K562 (cell line): Measurements from ENCODE around the gene TRIM43. TPM values are rescaled to one million over a fixed set of nuclear protein-coding genes. Genes with fewer than 3 reads are reported as not detected.

Experiments
- ATF1 ChIP-seq, 2 experiments: fragments of 450-650 bp in 1 of 2; IDR thresholded peaks; 2 replicates each; pipeline ENCODE4 v1.6.1; 2016; ENCODE audit warnings: missing compliant biosample characterization in 1 of 2, missing genetic modification characterization in 1 of 2
- CBFA2T3 ChIP-seq: fragments of 450-650 bp; IDR thresholded peaks from 2 replicates; pipeline ENCODE4 v1.6.1; 2017
- CBX3 ChIP-seq, 2 experiments: IDR thresholded peaks; 1 replicate in 1 of 2; 2 replicates in 1 of 2; pipeline ENCODE4 v1.6.1; 2012; ENCODE audit warnings: inconsistent platforms in 2 of 2, low read length in 2 of 2, borderline replicate concordance in 1 of 2, control low read depth in 1 of 2
- CGGBP1 ChIP-seq: fragments of 250-450 bp; sonication (Bioruptor Pico); IDR thresholded peaks from 2 replicates; pipeline ENCODE4 v1.9.0; 2021; ENCODE audit warnings: mild to moderate bottlenecking
- FOSL1 ChIP-seq: fragments of 200-800 bp; sonication (Bioruptor generic); conservative IDR thresholded peaks from 2 replicates; pipeline ENCODE4 v1.6.1; 2016; ENCODE audit warnings: missing genetic modification characterization, missing compliant biosample characterization
- HNRNPH1 ChIP-seq: fragments of 200-400 bp; formaldehyde crosslinking; optimal IDR thresholded peaks from 2 replicates; pipeline ENCODE3; 2017; ENCODE audit warnings: low read depth, mild to moderate bottlenecking, low read length, moderate library complexity
- MCM7 ChIP-seq, 2 experiments: fragments of 450-650 bp; IDR thresholded peaks; 2 replicates each; pipeline ENCODE4 v1.6.1; 2016 to 2018
- MEF2A ChIP-seq: IDR thresholded peaks from 2 replicates; pipeline ENCODE4 v1.6.1; 2011; ENCODE audit warnings: low read depth, mild to moderate bottlenecking, low read length, moderate library complexity; ENCODE audit not compliant: control insufficient read depth
- MEIS2 ChIP-seq: fragments of 450-650 bp; IDR thresholded peaks from 2 replicates; pipeline ENCODE4 v1.6.1; 2014; ENCODE audit warnings: mild to moderate bottlenecking; ENCODE audit not compliant: partially characterized antibody
- SLC30A9 ChIP-seq: fragments of 250-450 bp; sonication (Bioruptor Pico); IDR thresholded peaks from 2 replicates; pipeline ENCODE4 v1.8.0; 2022; ENCODE audit warnings: mild to moderate bottlenecking, moderate library complexity
- SNRNP70 ChIP-seq: fragments of 200-400 bp; formaldehyde crosslinking; optimal IDR thresholded peaks from 2 replicates; pipeline ENCODE3; 2017; ENCODE audit warnings: low read depth, low read length
- SOX6 ChIP-seq: fragments of 450-650 bp; IDR thresholded peaks from 2 replicates; pipeline ENCODE4 v1.6.1; 2014; ENCODE audit warnings: mild to moderate bottlenecking
- polyA plus RNA-seq, 8 experiments: library from polyadenylated mRNA; depleted of rRNA in 4 of 8; stranded (reverse) in 5 of 8; unstranded in 3 of 8; fragments of >200 nt; fragmentation: Nextera tagmentation in 2 of 8; fragmentation: Illumina TruSeq in 1 of 8; extraction: Ambion mirVana in 2 of 8; extraction: Trizol in 1 of 8; gene quantifications; 2 replicates each; pipeline versions ENCODE4 v1.2.1 to v1.2.3, GENCODE V29; 2011 to 2014; ENCODE audit warnings: inconsistent platforms in 1 of 8, missing spikeins in 1 of 8
- total RNA-seq, 7 experiments: library from RNA; depleted of rRNA in 6 of 7; stranded (reverse); fragments of >200 nt in 6 of 7; fragmentation: Illumina TruSeq in 2 of 7; extraction: Trizol in 2 of 7; gene quantifications; 2 replicates each; pipeline versions ENCODE4 v1.2.1 to v1.2.3, GENCODE V29; 2011 to 2021; ENCODE audit warnings: low replicate concordance in 1 of 7
- TF ChIP-seq, protein P1 (sequence below): fragments of 200-800 bp; sonication (Bioruptor generic); IDR thresholded peaks from 2 replicates; pipeline ENCODE4 v1.6.1; 2016; ENCODE audit warnings: missing genetic modification characterization, missing compliant biosample characterization
- TF ChIP-seq, protein P2 (sequence below): fragments of 450-650 bp; formaldehyde crosslinking; IDR thresholded peaks from 2 replicates; pipeline ENCODE4 v1.4.0; 2020; ENCODE audit warnings: mild to moderate bottlenecking, moderate library complexity
- TF ChIP-seq, protein P3 (sequence below): fragments of 250-450 bp; sonication (Bioruptor Pico); IDR thresholded peaks from 2 replicates; pipeline ENCODE4 v1.5.0; 2020; ENCODE audit warnings: mild to moderate bottlenecking
- TF ChIP-seq, protein P4 (sequence below): sonication (generic); formaldehyde crosslinking; IDR thresholded peaks from 2 replicates; pipeline ENCODE4 v1.8.0; 2022; ENCODE audit warnings: missing genetic modification reagents, mild to moderate bottlenecking, borderline replicate concordance

TRIM43 gene
- total and polyA plus RNA-seq, 9 of the 15 experiments (the other 6 are each of a cell fraction or from before 2014, with no cell fraction given): not detected

GRCh38 chr2:95551055-95551568, 40.7 kb upstream of the TRIM43 start (continued):
- TF ChIP-seq, protein P1, sequence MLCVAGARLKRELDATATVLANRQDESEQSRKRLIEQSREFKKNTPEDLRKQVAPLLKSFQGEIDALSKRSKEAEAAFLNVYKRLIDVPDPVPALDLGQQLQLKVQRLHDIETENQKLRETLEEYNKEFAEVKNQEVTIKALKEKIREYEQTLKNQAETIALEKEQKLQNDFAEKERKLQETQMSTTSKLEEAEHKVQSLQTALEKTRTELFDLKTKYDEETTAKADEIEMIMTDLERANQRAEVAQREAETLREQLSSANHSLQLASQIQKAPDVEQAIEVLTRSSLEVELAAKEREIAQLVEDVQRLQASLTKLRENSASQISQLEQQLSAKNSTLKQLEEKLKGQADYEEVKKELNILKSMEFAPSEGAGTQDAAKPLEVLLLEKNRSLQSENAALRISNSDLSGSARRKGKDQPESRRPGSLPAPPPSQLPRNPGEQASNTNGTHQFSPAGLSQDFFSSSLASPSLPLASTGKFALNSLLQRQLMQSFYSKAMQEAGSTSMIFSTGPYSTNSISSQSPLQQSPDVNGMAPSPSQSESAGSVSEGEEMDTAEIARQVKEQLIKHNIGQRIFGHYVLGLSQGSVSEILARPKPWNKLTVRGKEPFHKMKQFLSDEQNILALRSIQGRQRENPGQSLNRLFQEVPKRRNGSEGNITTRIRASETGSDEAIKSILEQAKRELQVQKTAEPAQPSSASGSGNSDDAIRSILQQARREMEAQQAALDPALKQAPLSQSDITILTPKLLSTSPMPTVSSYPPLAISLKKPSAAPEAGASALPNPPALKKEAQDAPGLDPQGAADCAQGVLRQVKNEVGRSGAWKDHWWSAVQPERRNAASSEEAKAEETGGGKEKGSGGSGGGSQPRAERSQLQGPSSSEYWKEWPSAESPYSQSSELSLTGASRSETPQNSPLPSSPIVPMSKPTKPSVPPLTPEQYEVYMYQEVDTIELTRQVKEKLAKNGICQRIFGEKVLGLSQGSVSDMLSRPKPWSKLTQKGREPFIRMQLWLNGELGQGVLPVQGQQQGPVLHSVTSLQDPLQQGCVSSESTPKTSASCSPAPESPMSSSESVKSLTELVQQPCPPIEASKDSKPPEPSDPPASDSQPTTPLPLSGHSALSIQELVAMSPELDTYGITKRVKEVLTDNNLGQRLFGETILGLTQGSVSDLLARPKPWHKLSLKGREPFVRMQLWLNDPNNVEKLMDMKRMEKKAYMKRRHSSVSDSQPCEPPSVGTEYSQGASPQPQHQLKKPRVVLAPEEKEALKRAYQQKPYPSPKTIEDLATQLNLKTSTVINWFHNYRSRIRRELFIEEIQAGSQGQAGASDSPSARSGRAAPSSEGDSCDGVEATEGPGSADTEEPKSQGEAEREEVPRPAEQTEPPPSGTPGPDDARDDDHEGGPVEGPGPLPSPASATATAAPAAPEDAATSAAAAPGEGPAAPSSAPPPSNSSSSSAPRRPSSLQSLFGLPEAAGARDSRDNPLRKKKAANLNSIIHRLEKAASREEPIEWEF (CRISPR knock-in tag): no peak
- TF ChIP-seq CGGBP1 (no peak), SLC30A9 (CRISPR knock-in tag) (no peak), MCM7 (IDR thresholded peaks at IDR 0.05) (no peak), MEF2A (no peak), SNRNP70 (peak; percentile 75), CBX3 (IDR thresholded peaks at IDR 0.05; ENCODE audit: borderline replicate concordance in 1 of 2, low read length in 2 of 2) (peak in 1 of 2 experiments; percentile 68; a peak in 2 of 3 replicates), CBFA2T3 (peak; percentile 76), FOSL1 (tag) (no peak), SOX6 (peak; percentile 64), ATF1 (CRISPR knock-in tag; IDR thresholded peaks at IDR 0.05) (no peak), ATF1 (tag; IDR thresholded peaks at IDR 0.05) (peak; percentile 48; the same call in 1 of the 2 replicates), MEIS2 (peak; percentile 21), HNRNPH1 (no peak)
- TF ChIP-seq, protein P2, sequence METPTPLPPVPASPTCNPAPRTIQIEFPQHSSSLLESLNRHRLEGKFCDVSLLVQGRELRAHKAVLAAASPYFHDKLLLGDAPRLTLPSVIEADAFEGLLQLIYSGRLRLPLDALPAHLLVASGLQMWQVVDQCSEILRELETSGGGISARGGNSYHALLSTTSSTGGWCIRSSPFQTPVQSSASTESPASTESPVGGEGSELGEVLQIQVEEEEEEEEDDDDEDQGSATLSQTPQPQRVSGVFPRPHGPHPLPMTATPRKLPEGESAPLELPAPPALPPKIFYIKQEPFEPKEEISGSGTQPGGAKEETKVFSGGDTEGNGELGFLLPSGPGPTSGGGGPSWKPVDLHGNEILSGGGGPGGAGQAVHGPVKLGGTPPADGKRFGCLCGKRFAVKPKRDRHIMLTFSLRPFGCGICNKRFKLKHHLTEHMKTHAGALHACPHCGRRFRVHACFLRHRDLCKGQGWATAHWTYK (CRISPR knock-in tag): no peak
- TF ChIP-seq, protein P3, sequence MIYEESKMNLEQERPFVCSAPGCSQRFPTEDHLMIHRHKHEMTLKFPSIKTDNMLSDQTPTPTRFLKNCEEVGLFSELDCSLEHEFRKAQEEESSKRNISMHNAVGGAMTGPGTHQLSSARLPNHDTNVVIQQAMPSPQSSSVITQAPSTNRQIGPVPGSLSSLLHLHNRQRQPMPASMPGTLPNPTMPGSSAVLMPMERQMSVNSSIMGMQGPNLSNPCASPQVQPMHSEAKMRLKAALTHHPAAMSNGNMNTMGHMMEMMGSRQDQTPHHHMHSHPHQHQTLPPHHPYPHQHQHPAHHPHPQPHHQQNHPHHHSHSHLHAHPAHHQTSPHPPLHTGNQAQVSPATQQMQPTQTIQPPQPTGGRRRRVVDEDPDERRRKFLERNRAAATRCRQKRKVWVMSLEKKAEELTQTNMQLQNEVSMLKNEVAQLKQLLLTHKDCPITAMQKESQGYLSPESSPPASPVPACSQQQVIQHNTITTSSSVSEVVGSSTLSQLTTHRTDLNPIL (CRISPR knock-in tag): no peak
- TF ChIP-seq, protein P4, sequence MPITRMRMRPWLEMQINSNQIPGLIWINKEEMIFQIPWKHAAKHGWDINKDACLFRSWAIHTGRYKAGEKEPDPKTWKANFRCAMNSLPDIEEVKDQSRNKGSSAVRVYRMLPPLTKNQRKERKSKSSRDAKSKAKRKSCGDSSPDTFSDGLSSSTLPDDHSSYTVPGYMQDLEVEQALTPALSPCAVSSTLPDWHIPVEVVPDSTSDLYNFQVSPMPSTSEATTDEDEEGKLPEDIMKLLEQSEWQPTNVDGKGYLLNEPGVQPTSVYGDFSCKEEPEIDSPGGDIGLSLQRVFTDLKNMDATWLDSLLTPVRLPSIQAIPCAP (CRISPR knock-in tag): no peak
